Caco-2 (cell line): Measurements from ENCODE around the gene TUBB3. TPM values are rescaled to one million over a fixed set of nuclear protein-coding genes. Genes with fewer than 3 reads are reported as not detected.
"Not testable (repeated sequence)": the region's sequence is repeated elsewhere in the genome, so short reads cannot be mapped to it uniquely, and the experiment has no call there.

ENCODE experiments used
- BruUV-seq: library from RNA; stranded (reverse); fragments of 400-500 nt; replicated peaks from 2 replicates; lab custom pipeline; 2021; lab: Mats Ljungman, UMichigan
- CTCF ChIA-PET: fragments of 300-600 bp; sonication (Branson Sonifier 250); formaldehyde crosslinking; loops from one replicate; lab custom pipeline; 2022; ENCODE audit warnings: antibody characterized with exemption; lab: Charles Lee
- POLR2A ChIA-PET: fragments of 300-600 bp; sonication (Branson Sonifier 250); formaldehyde crosslinking; loops from one replicate; lab custom pipeline; 2022; ENCODE audit warnings: antibody characterized with exemption; lab: Charles Lee
- DNase-seq, 2 experiments: peaks; one replicate each; pipeline versions ENCODE4 v3.0.0 to v3.0.0-alpha.2; 2020 to 2022
- H3K27me3 ChIP-seq: replicated peaks from 2 replicates; pipeline ENCODE4 v1.6.0; 2011; ENCODE audit warnings: low read length; ENCODE audit not compliant: control insufficient read depth, insufficient read depth
- H3K36me3 ChIP-seq: 2 replicates; pipeline ENCODE4 v1.5.1; 2011; ENCODE audit warnings: low read length; ENCODE audit not compliant: control insufficient read depth, insufficient read depth
- H3K4me1 ChIP-seq: fragments of 250-450 bp; sonication (Bioruptor Pico); 2 replicates; pipeline ENCODE4 v1.5.1; 2020; ENCODE audit warnings: mild to moderate bottlenecking
- H3K4me3 ChIP-seq: 2 replicates; pipeline ENCODE4 v1.5.1; 2011; ENCODE audit warnings: low read depth, mild to moderate bottlenecking, control low read depth, low read length
- H3K9me3 ChIP-seq: fragments of 250-450 bp; sonication (Bioruptor Pico); 2 replicates; pipeline ENCODE4 v1.5.1; 2020; ENCODE audit warnings: mild to moderate bottlenecking, moderate library complexity
- H3K27ac Mint-ChIP-seq: one replicate; pipeline ENCODE4 v1.8.0; 2022; ENCODE audit warnings: mixed read lengths; ENCODE audit not compliant: unreplicated experiment
- H3K27me3 Mint-ChIP-seq: one replicate; pipeline ENCODE4 v1.8.0; 2022; ENCODE audit warnings: mixed read lengths; ENCODE audit not compliant: insufficient read depth, unreplicated experiment
- H3K36me3 Mint-ChIP-seq: one replicate; pipeline ENCODE4 v1.8.0; 2022; ENCODE audit warnings: mild to moderate bottlenecking, mixed read lengths; ENCODE audit not compliant: insufficient read depth, unreplicated experiment
- H3K4me1 Mint-ChIP-seq: one replicate; pipeline ENCODE4 v1.8.0; 2022; ENCODE audit warnings: low read depth, mixed read lengths; ENCODE audit not compliant: unreplicated experiment
- H3K4me3 Mint-ChIP-seq: one replicate; pipeline ENCODE4 v1.8.0; 2022; ENCODE audit warnings: mild to moderate bottlenecking, moderate library complexity, mixed read lengths; ENCODE audit not compliant: unreplicated experiment
- H3K9me3 Mint-ChIP-seq: one replicate; pipeline ENCODE4 v1.8.0; 2022; ENCODE audit warnings: mixed read lengths; ENCODE audit not compliant: unreplicated experiment
- intact Hi-C: fragments of 100-400 bp; cut with micrococcal nuclease; formaldehyde crosslinking; loops from one replicate; pipeline ENCODE4 v1.10.0; 2022; ENCODE audit not compliant: unreplicated experiment
- total RNA-seq: library from RNA; stranded (reverse); gene quantifications from 2 replicates; pipeline ENCODE4 v1.2.3, GENCODE V29; 2022
- TF ChIP-seq, protein P1 (sequence below), 2 experiments: fragments of 200-600 bp in 1 of 2; IDR thresholded peaks; 1 replicate in 1 of 2; 2 replicates in 1 of 2; pipeline versions ENCODE4 v1.5.1 to v1.8.0; 2011 to 2022; ENCODE audit warnings: antibody characterized with exemption in 1 of 2, control low read depth in 1 of 2, inconsistent platforms in 1 of 2, low read depth in 1 of 2, low read length in 1 of 2, mild to moderate bottlenecking in 1 of 2, moderate library complexity in 1 of 2; ENCODE audit not compliant: insufficient read depth in 1 of 2, severe bottlenecking in 1 of 2, unreplicated experiment in 1 of 2

Gene TUBB3
- total RNA-seq, 1 experiment from 2014 or later: 31.3 TPM

DNA sequence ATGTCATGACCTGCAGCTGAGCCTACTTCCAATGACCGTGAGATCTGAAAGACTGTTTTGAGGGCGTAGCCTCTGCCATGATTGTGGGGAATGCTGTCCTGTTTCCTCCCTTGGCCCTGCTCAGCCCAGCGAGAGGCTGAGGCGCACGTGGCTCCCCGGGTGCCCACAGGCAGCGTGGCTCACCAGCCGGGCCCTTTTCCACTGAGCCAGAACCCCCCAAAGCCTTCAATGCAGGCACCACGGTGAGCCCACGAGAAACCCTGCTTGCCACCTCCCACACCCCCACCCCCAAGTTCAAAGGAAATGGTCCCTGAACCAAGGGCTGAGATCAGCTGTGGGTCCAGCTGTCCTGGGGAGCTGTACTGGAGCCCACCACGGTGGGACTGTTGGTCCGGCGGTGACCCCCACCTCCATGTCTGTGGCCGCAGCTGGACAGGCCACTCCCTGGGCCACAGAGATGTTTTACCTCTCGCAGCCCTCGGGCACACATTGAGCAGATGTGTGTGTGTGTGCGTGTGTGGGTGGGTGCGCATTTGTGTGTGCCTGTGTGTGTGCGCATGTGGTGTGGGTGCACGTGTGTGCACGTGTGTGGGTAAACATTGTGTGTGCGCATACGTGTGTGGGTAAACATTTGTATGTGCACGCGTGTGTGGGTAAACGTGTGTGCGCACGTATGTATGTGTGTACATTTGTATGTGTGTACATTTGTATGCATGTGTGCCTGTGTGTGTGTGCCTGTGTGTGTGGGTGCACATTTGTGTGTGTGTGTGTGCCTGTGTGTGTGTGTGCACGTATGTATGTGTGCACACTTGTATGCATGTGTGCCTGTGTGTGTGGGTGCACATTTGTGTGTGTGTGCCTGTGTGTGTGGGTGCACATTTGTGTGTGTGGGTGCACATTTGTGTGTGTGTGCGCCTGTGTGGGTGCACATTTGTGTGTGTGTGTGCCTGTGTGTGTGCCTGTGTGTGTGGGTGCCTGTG, 9.4 kb upstream of the TUBB3 start:
- ChIA-PET CTCF (no interaction called here), POLR2A (no interaction called here)
- TF ChIP-seq, protein P1, sequence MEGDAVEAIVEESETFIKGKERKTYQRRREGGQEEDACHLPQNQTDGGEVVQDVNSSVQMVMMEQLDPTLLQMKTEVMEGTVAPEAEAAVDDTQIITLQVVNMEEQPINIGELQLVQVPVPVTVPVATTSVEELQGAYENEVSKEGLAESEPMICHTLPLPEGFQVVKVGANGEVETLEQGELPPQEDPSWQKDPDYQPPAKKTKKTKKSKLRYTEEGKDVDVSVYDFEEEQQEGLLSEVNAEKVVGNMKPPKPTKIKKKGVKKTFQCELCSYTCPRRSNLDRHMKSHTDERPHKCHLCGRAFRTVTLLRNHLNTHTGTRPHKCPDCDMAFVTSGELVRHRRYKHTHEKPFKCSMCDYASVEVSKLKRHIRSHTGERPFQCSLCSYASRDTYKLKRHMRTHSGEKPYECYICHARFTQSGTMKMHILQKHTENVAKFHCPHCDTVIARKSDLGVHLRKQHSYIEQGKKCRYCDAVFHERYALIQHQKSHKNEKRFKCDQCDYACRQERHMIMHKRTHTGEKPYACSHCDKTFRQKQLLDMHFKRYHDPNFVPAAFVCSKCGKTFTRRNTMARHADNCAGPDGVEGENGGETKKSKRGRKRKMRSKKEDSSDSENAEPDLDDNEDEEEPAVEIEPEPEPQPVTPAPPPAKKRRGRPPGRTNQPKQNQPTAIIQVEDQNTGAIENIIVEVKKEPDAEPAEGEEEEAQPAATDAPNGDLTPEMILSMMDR (IDR thresholded peaks at IDR 0.05; ENCODE audit: insufficient read depth in 1 of 2, low read depth in 1 of 2, low read length in 1 of 2, severe bottlenecking in 1 of 2, unreplicated experiment in 1 of 2): no peak
- no peak overlapping the region for H3K4me3 Mint-ChIP-seq
- H3K4me1 Mint-ChIP-seq: no peaks in the 10 kb centered on the region
- H3K9me3 ChIP-seq: no peaks in the 10 kb centered on the region
- no peak overlapping the region for H3K4me3 ChIP-seq
- no peaks in the 10 kb centered on the region for H3K27me3 Mint-ChIP-seq
- peaks cover 1% of the 10 kb centered on the region; the same call in 1 of the 2 replicates for H3K36me3 ChIP-seq
- peaks cover 86% of the 10 kb centered on the region for H3K36me3 Mint-ChIP-seq
- no TSS peak for BruUV-seq
- H3K4me1 ChIP-seq: peaks cover 5% of the 10 kb centered on the region; the same call in 1 of the 2 replicates
- no peak for DNase-seq
- no peaks in the 10 kb centered on the region for H3K27me3 ChIP-seq
- no peaks in the 10 kb centered on the region for H3K9me3 Mint-ChIP-seq
- intact Hi-C loops: no loop called here
- peak overlapping the region; percentile 61 for H3K27ac Mint-ChIP-seq

DNA sequence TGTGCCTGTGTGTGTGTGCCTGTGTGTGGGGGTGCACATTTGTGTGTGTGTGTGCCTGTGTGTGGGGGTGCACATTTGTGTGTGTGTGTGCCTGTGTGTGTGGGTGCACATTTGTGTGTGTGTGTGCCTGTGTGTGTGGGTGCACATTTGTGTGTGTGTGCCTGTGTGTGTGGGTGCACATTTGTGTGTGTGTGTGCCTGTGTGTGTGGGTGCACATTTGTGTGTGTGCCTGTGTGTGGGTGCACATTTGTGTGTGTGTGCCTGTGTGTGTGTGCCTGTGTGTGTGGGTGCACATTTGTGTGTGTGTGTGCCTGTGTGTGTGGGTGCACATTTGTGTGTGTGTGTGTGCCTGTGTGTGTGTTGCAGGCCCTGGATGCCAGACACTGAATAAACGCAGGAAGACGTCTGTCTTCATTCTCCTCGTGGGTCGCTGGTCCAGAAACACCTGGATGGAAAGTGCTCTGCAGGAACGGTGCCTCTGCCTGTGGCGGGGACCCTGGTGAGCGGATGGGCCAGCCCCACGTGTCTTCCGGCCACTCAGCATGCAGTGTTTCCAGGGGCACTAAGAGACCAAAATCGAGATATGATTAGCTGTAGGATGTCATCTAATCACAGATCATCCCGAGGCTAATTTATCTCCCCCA, 8.4 kb upstream of the TUBB3 start:
- H3K9me3 ChIP-seq, intact Hi-C loops, H3K4me3 Mint-ChIP-seq, H3K36me3 ChIP-seq, BruUV-seq, H3K27me3 ChIP-seq, POLR2A ChIA-PET, H3K9me3 Mint-ChIP-seq, CTCF ChIA-PET, H3K4me1 Mint-ChIP-seq, DNase-seq, H3K4me3 ChIP-seq, H3K4me1 ChIP-seq, H3K27me3 Mint-ChIP-seq: not testable (repeated sequence)
- Mint-ChIP-seq H3K36me3 (peaks cover 80% of the 10 kb centered on the region), H3K27ac (peak overlapping the region; percentile 46)

DNA sequence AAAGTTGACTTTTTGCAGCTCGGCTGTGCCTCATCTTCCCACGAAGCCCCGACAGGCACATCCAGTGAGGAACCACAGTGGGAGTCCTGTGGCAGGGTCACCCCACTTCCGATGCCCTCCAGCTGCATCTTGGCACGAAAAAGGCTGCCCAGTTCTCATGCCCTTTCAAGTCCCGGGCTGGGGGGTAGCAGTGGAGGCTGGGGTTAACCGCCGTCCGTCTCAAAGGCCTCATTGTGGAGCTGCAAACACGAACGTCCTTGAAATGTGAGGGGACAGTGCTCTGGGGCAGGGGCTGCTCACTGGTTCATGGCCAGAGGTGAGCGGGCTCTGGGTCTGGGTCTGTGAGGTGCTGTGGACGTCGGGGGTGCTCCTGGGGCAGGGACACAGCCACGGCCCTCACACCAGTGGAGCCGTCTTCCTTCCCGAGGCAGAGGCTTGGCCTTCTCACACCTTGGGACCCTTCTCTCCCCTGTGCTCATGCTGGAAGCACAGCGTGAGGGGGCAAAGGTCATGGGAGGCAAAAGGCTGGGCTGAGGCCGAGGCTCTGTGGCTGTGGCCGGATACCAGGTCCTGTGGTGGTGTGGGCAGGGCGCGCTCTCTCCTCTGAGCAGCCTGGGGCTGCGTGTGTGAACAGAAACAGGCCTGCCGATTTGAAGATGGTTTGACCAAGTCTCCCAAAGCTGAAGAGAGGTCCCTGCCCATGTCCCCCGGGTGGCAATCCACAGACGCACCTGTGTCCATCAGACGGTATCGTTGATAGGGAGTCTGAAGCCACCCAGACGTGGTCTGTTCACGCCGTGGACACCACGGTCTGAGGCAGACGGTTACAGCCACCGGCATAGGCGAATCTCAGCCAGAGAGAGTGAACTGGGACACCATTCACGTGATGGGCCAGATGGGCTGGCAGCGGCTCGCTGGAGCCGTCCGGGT, 7.6 kb upstream of the TUBB3 start:
- Mint-ChIP-seq H3K9me3 (no peaks in the 10 kb centered on the region), H3K27me3 (no peaks in the 10 kb centered on the region), H3K4me3 (no peak overlapping the region), H3K4me1 (peaks cover 6% of the 10 kb centered on the region), H3K27ac (peak overlapping the region; percentile 46), H3K36me3 (peaks cover 77% of the 10 kb centered on the region)
- TF ChIP-seq, protein P1 (IDR thresholded peaks at IDR 0.05; ENCODE audit: insufficient read depth in 1 of 2, low read depth in 1 of 2, low read length in 1 of 2, severe bottlenecking in 1 of 2, unreplicated experiment in 1 of 2): no peak
- Histone ChIP-seq H3K9me3 (no peaks in the 10 kb centered on the region), H3K36me3 (peaks cover 1% of the 10 kb centered on the region; the same call in 1 of the 2 replicates), H3K4me3 (no peak overlapping the region), H3K27me3 (no peaks in the 10 kb centered on the region), H3K4me1 (peaks cover 9% of the 10 kb centered on the region; the same call in 1 of the 2 replicates)
- intact Hi-C loops: no loop called here
- POLR2A ChIA-PET: no interaction called here
- CTCF ChIA-PET: interaction anchor here (0.6 kb wide), 1 partner anchor 48 kb away, joined by 3 read pairs; no protein-coding TSS in a partner anchor
- BruUV-seq: no TSS peak
- DNase-seq: no peak
